GM12892 (cell line): ENCODE data around the gene CXCR6.

ENCODE experiments used
- POLR2A ChIP-seq: IDR thresholded peaks from 2 replicates; pipeline ENCODE4 v1.6.1; 2011; ENCODE audit warnings: low read depth, low read length, control low read depth
- POLR2AphosphoS5 ChIP-seq: IDR thresholded peaks from 2 replicates; pipeline ENCODE4 v1.6.1; 2011; ENCODE audit warnings: low read depth, low read length, control low read depth

DNA sequence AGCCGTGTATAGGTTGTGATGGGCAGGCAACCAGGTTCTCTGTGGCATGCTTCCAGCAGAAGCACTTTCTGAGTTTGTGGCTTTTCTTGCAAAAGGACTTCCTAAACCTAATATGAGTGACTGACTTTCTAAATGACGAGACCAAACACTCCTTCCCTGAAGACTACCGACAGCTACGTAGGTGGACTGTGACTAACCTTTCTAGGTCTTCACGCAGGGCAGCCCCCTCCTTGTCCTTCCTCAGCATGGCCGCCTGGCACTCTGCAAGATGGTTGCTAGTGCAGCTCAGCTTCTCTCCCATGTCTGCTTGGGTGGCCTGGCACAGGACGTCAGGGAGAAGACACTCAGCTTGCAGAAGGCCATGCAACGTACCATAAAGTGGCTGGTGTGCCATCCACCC lies 20.9 kb downstream of the CXCR6 start:
- TF ChIP-seq POLR2A (no peak), POLR2AphosphoS5 (no peak)
